HT1080 (cell line): Measurements from ENCODE around the gene KDM5A. TPM values are rescaled to one million over a fixed set of nuclear protein-coding genes. Genes with fewer than 3 reads are reported as not detected.
"Not testable (repeated sequence)": the region's sequence is repeated elsewhere in the genome, so short reads cannot be mapped to it uniquely, and the experiment has no call there.

Experiments
- DNase-seq: peaks from one replicate; pipeline ENCODE4 v3.0.0-alpha.2; 2015; ENCODE audit warnings: low read depth
- total RNA-seq: library from RNA; depleted of rRNA; stranded (reverse); fragments of >200 nt; shearing (Covaris generic); gene quantifications from 2 replicates; pipeline ENCODE4 v1.2.3, GENCODE V29; 2014

Gene KDM5A
- total RNA-seq, 1 experiment from 2014 or later = 32.3 TPM

DNA sequence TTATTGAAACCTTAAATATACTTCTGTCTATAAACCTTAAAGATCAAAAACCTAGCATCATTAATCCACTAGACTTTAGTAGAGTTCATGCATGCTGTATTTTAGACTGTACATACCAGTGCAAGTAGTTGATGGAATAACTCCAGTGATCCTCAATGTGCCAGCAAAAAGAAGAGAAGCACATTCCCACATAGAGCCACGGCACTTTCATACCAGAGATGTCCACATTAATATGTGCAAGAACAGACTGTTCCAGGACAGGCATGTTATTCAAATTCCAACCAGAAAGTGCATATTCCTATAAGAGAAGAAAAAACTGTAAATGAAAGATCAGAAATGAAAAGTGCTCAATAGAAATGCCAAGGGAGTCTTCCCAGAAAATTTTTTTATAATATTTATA lies 55.0 kb downstream of the KDM5A start:
- DNase-seq = no peak

DNA sequence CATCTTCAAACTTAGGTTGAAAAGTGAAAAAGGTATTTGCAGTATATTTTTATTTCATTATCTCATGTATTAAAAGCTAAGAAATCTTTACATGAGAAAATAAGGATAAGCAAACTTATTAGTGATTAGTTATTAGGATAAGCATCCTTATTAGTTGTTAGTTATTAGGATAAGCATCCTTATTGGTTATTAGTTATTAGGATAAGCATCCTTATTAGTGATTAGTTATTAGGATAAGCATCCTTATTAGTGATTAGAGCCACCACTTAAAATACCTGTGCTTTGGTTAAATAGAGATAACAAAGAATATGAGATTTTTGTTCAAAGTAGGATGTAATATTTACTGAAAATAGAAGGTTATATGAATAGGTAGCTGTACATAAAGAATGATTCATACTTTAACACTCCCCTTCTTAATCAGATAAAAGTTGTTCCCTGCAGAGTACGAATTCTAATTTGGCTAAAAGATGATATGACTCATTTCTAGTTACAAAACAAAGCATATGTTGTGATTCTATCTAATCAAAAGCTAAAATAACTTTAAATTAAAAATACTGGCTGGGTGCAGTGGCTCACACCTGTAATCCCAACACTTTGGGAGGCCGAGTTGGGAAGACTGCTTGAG lies 56.4 kb downstream of the KDM5A start:
- no peak for DNase-seq

DNA sequence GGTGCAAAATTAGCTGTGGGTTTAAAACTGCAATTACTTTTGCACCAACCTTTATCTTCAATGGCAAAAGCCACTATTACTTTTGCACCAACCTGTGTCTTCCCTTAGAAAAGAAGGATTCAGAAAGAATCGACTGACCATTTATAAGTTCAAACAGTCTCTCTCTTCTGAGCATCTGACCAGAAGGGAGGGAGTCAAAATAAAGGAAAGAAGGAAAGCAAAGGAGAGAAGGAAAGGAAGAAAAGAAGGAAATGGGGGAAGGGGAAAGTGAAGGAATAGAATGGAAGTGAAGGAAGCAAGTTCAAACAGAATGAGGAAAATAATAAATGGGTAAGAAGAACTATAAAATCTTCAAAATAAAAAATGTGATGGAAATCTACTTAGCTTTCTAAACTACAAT lies 57.8 kb downstream of the KDM5A start:
- no peak for DNase-seq

- DNase-seq = no peak
Measured at GRCh38 chr12:325906-326305, 63.2 kb downstream of the KDM5A start.

GRCh38 chr12:323507-323906 lies 65.6 kb downstream of the KDM5A start:
- DNase-seq = no peak

GRCh38 chr12:321606-322326 lies 67.4 kb downstream of the KDM5A start:
- DNase-seq = no peak

- no peak for DNase-seq
Measured at GRCh38 chr12:318759-319515, 70.2 kb downstream of the KDM5A start.

DNA sequence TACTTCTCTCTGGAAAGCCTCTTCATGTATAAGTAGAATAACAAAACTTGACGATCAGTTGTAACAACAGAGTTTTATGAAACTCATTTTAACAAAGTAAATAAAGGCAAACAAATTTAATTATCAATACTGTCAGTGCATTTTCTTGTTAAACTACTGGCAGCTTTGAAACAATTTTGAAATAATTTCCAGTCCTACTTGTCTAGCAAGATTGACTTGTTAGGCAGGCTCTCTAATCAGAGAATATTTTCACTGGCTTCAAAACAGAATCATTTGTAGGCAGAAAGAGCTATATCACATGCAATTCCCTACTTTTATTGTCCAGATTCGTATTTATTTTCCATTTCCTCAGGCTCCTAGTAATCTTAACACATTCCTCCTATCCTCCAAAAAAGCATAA lies 80.6 kb downstream of the KDM5A start:
- DNase-seq = no peak

GRCh38 chr12:307406-307805 lies 81.7 kb downstream of the KDM5A start:
- DNase-seq = no peak

DNA sequence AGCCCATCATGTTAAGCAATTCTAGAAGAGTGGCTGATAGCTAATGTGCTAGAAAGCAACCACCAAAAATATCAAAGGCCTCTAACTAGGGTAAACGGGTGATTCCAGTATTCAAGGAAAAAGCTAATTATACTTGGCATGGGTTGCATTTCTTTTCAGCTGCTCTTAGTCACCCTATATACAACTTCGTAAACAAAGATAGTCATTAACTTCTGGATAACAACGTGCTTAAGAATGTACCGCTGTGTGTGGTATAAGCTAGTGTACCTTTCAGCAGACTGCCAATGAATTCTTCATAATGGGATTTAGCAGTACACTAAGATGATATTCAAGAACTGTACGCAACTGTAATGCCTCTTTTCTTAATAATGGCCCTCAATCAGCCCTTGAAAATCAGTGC lies 84.3 kb downstream of the KDM5A start:
- no peak for DNase-seq

GRCh38 chr12:302766-303165 lies 86.4 kb downstream of the KDM5A start:
- not testable (repeated sequence) for DNase-seq

GRCh38 chr12:300166-300565 lies 89.0 kb downstream of the KDM5A start:
- not testable (repeated sequence) for DNase-seq

GRCh38 chr12:299511-299910 lies 89.6 kb downstream of the KDM5A start:
- DNase-seq = not testable (repeated sequence)

DNA sequence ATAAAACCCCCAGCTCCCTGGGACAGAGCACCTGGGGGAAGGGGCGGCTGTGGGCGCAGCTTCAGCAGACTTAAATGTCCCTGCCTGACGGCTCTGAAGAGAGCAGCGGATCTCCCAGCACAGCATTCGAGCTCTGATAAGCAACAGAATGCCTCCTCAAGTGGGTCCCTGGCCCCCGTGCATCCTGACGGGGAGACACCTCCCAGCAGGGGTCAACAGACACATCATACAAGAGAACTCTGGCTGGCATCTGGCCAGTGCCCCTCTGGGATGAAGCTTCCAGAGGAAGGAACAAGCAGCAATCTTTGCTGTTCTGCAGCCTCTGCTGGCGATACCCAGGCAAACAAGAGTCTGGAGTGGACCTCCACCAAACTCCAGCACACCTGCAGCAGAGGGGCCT lies 91.1 kb downstream of the KDM5A start:
- not testable (repeated sequence) for DNase-seq

DNA sequence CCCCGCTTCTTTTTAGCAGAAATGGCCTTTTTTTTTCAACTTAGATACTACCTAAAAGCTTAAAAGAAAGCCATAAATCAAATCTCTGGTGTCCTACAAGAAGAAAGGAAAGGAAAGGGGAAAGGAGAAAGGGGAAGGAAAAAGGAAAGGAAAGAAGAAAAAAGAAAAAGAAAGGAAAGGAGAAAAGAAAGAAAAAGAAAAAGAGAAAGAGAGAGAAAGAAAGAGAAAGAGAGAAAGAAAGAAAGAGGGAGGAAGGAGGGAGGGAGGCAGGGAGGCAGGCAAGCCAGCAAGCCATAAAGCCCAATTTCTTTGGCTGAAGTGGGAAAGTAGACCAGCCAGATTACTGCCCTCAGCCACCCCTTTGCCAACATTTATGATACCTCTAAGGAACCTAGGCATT lies 94.0 kb downstream of the KDM5A start:
- DNase-seq = no peak

DNA sequence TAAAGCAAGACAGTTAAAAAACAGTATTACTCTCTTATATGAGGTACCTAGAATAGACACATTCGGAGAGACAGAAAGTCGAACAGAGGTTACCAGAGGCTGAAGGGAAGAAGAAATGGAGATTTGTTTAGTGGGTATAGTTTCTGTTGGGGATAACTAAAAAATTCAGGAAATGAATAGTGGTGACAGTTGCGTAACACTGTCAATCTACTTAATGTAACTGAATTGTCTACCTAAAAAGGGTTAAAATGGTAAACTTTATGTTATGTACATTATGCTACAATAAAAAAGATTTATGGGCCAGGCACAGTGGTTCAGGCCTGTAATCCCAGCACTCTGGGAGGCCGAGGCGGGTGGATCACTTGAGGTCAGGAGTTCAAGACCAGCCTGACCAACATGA lies 95.9 kb downstream of the KDM5A start:
- DNase-seq = no peak

- peak; percentile 6 for DNase-seq
Measured at GRCh38 chr12:292186-292585, 96.9 kb downstream of the KDM5A start.

- no peak for DNase-seq
Measured at GRCh38 chr12:291153-291723, 97.9 kb downstream of the KDM5A start.

GRCh38 chr12:288687-289086 lies 100.4 kb downstream of the KDM5A start:
- DNase-seq = peak; percentile 6

DNA sequence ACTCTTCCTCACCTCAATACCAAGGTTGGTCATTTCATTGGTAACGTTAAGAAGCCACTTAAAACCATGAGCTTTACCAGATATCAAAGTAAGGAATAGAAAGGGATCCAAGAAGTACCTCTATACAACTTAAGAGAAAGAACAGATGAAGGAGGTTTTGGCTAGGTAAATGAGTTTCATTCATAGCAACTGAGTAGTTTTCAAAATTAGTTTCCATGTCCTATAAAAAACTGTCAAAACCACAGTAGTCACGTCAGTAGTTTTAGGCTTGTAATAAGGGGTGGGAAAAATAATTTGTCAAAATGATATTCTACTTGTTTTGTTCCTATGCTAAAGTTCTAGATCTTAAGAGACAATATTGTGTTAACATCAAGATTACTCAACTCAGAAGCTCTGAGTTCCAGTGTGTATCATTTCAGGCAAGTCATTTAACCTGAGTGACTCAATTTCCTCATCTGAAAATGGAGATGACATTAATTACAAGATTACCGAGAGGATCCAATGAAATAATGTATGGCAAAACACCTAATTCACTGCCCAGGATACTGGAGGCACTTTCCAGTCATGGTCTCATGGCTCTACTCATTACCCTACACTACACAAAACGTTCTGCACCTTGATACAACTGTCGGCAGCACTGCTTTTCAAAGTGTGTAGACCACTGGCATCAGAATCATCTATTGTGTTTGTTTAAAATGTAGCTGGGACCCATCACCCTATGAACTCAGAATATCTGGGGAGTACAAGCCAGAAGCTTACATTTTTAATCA lies 102.4 kb downstream of the KDM5A start:
- no peak for DNase-seq

DNA sequence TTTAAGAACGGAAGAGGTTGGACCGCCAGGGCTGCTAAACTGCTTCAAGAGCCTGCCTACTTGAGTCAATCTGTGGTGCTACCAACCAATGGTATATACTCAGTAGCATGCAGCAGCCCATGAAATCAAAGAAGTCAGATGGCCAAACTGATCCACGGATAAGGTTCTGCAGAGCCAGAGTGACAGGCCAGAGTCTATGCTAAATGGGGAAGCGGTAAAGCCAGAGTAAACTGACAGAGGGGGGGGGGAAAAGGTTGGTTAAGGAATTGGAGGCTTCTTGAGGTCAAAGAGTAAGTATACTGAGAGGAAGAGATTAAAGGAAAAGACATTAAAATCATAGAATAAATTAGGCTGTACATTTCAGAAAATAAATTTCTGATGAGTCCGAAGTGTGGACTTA lies 111.1 kb downstream of the KDM5A start:
- no peak for DNase-seq
